K562 (cell line): ENCODE data around the gene RAPGEF5. TPM values are rescaled to one million over a fixed set of nuclear protein-coding genes. Genes with fewer than 3 reads are reported as not detected.

Experiments
- ATAC-seq: fragments of 200-7000 bp; cut with Tn5 transposase; 3 replicates; pipeline ENCODE4 v1.9.1; 2020; ENCODE audit warnings: moderate library complexity
- BruUV-seq: library from RNA; stranded (reverse); fragments of 400-500 nt; replicated peaks from 2 replicates; lab custom pipeline; 2021; lab: Mats Ljungman, UMichigan
- CTCF ChIA-PET: fragments of 300-600 bp; formaldehyde crosslinking; extraction: SDS; loops from one replicate; lab custom pipeline; 2021; ENCODE audit warnings: low intra/inter-chr PET ratio; lab: Yijun Ruan, JAX
- POLR2A ChIA-PET: fragments of 300-600, 350-650 bp; sonication (Branson Sonifier 250); formaldehyde crosslinking; extraction: SDS; loops from one replicate; lab custom pipeline; 2021; ENCODE audit warnings: antibody characterized with exemption, inconsistent platforms; lab: Yijun Ruan, JAX
- DNase-seq, 4 experiments: peaks; one replicate each; pipeline versions ENCODE4 v3.0.0 to v3.0.0-alpha.2; 2011 to 2018; ENCODE audit warnings: low spot score in 3 of 4, mixed read lengths in 3 of 4; ENCODE audit errors: extremely low read depth in 1 of 4
- FAIRE-seq: peaks from 2 replicates; lab custom pipeline; 2011; peaks lifted over from hg19 to GRCh38; lab: Jason Lieb, UNC
- H2AFZ ChIP-seq: 2 replicates; pipeline ENCODE4 v1.6.0; 2011; ENCODE audit warnings: low read depth, low read length, control low read depth, inconsistent platforms
- H3K27ac ChIP-seq: fragments of 200-600 bp; 3 replicates; pipeline ENCODE4 v1.8.0; 2011; ENCODE audit warnings: low read depth, mild to moderate bottlenecking, control low read depth, inconsistent platforms, low read length, moderate library complexity, mixed read lengths; ENCODE audit errors: extremely low read depth
- H3K27me3 ChIP-seq, 2 experiments: fragments of 300-600 bp in 1 of 2; 2 replicates in 1 of 2; 3 replicates in 1 of 2; pipeline versions ENCODE4 v1.6.0 to v1.8.0; 2011; ENCODE audit warnings: inconsistent platforms in 2 of 2, low read length in 2 of 2, mild to moderate bottlenecking in 1 of 2, mixed read lengths in 1 of 2, moderate library complexity in 1 of 2; ENCODE audit not compliant: control insufficient read depth in 2 of 2, insufficient read depth in 2 of 2
- H3K36me3 ChIP-seq: fragments of 300-600 bp; 3 replicates; pipeline ENCODE4 v1.8.0; 2011; ENCODE audit warnings: mild to moderate bottlenecking, low read length, inconsistent platforms; ENCODE audit not compliant: control insufficient read depth, insufficient read depth
- H3K4me1 ChIP-seq, 2 experiments: fragments of 200-600 bp in 1 of 2; replicated peaks in 1 of 2; 2 replicates in 1 of 2; 3 replicates in 1 of 2; pipeline versions ENCODE4 v1.5.1 to v1.8.0; 2011; ENCODE audit warnings: inconsistent platforms in 2 of 2, low read length in 2 of 2, mild to moderate bottlenecking in 1 of 2, mixed read lengths in 1 of 2, moderate library complexity in 1 of 2; ENCODE audit not compliant: control insufficient read depth in 2 of 2, insufficient read depth in 2 of 2
- H3K4me2 ChIP-seq: 2 replicates; pipeline ENCODE4 v1.6.1; 2011; ENCODE audit warnings: low read length, control low read depth, inconsistent platforms, mixed read lengths; ENCODE audit not compliant: insufficient read depth
- H3K4me3 ChIP-seq: fragments of 200-600 bp; sonication (generic), shearing (Covaris generic); 2 replicates; pipeline ENCODE4 v1.5.1; 2016; ENCODE audit warnings: control low read depth, inconsistent platforms
- H3K79me2 ChIP-seq: fragments of 200-600 bp; 3 replicates; pipeline ENCODE4 v1.8.0; 2011; ENCODE audit warnings: low read length, inconsistent platforms; ENCODE audit not compliant: control insufficient read depth, insufficient read depth
- H3K9ac ChIP-seq, 2 experiments: 2 replicates each; pipeline versions ENCODE4 v1.6.0 to v1.6.1; 2011; ENCODE audit warnings: low read depth in 2 of 2, low read length in 2 of 2, control low read depth in 1 of 2, inconsistent platforms in 1 of 2, mild to moderate bottlenecking in 1 of 2, mixed read lengths in 1 of 2; ENCODE audit not compliant: insufficient read depth in 1 of 2
- H3K9me1 ChIP-seq: one replicate; pipeline ENCODE4 v1.6.0; 2011; ENCODE audit warnings: inconsistent platforms, mild to moderate bottlenecking, low read length, moderate library complexity; ENCODE audit not compliant: control insufficient read depth, insufficient read depth
- H3K9me3 ChIP-seq: replicated peaks from 2 replicates; pipeline ENCODE4 v1.5.1; 2011; ENCODE audit warnings: low read depth, low read length, inconsistent platforms; ENCODE audit not compliant: control insufficient read depth, insufficient read depth
- H4K20me1 ChIP-seq: replicated peaks from 2 replicates; pipeline ENCODE4 v1.6.1; 2011; ENCODE audit warnings: low read length, inconsistent platforms, mixed read lengths; ENCODE audit not compliant: control insufficient read depth, insufficient read depth
- ATF1 ChIP-seq, 2 experiments: fragments of 450-650 bp in 1 of 2; IDR thresholded peaks; 2 replicates each; pipeline ENCODE4 v1.6.1; 2016; ENCODE audit warnings: missing compliant biosample characterization in 1 of 2, missing genetic modification characterization in 1 of 2
- HOXB6 ChIP-seq: fragments of 250-450 bp; sonication (Bioruptor Pico); IDR thresholded peaks from 2 replicates; pipeline ENCODE4 v1.5.1; 2022; ENCODE audit warnings: mild to moderate bottlenecking, borderline replicate concordance
- NUFIP1 ChIP-seq: fragments of 450-650 bp; IDR thresholded peaks from 2 replicates; pipeline ENCODE4 v1.6.1; 2018; ENCODE audit not compliant: partially characterized antibody
- PRPF4 ChIP-seq: fragments of 200-400 bp; formaldehyde crosslinking; IDR thresholded peaks from one replicate; pipeline ENCODE4 v1.6.1; 2017; ENCODE audit warnings: low read length, low read depth, mild to moderate bottlenecking; ENCODE audit not compliant: insufficient read depth, poor library complexity, severe bottlenecking
- TCF3 ChIP-seq: sonication (generic); formaldehyde crosslinking; IDR thresholded peaks from 2 replicates; pipeline ENCODE4 v1.4.0; 2020; ENCODE audit warnings: mild to moderate bottlenecking, missing genetic modification reagents
- ZBTB1 ChIP-seq: sonication (generic); formaldehyde crosslinking; IDR thresholded peaks from 2 replicates; pipeline ENCODE4 v1.8.1; 2023; ENCODE audit warnings: missing genetic modification reagents, low read depth, mild to moderate bottlenecking, borderline replicate concordance
- WGBS: fragments of 100-300 bp; shearing (Covaris generic); methylation state at CpG from one replicate; pipeline ENCODE4 v1.1.6; 2016; ENCODE audit warnings: low coverage, mixed read lengths; ENCODE audit not compliant: insufficient coverage; ENCODE audit errors: missing lambda C conversion rate; 5-methylcytosine and 5-hydroxymethylcytosine counted together
- in situ Hi-C: fragments of 300-500 bp; cut with MboI; formaldehyde crosslinking; loops from 4 replicates; pipeline ENCODE4 v1.15.0; 2018; ENCODE audit warnings: inconsistent platforms, mixed read lengths
- intact Hi-C: fragments of 100-400 bp; cut with micrococcal nuclease; formaldehyde crosslinking; loops from 2 replicates; pipeline ENCODE4 v1.14.2; 2022
- polyA plus RNA-seq, 8 experiments: library from polyadenylated mRNA; depleted of rRNA in 4 of 8; stranded (reverse) in 5 of 8; unstranded in 3 of 8; fragments of >200 nt; fragmentation: Nextera tagmentation in 2 of 8; fragmentation: Illumina TruSeq in 1 of 8; extraction: Ambion mirVana in 2 of 8; extraction: Trizol in 1 of 8; gene quantifications; 2 replicates each; pipeline versions ENCODE4 v1.2.1 to v1.2.3, GENCODE V29; 2011 to 2014; ENCODE audit warnings: inconsistent platforms in 1 of 8, missing spikeins in 1 of 8
- total RNA-seq, 7 experiments: library from RNA; depleted of rRNA in 6 of 7; stranded (reverse); fragments of >200 nt in 6 of 7; fragmentation: Illumina TruSeq in 2 of 7; extraction: Trizol in 2 of 7; gene quantifications; 2 replicates each; pipeline versions ENCODE4 v1.2.1 to v1.2.3, GENCODE V29; 2011 to 2021; ENCODE audit warnings: low replicate concordance in 1 of 7
- TF ChIP-seq, protein P1 (sequence below): fragments of 250-450 bp; sonication (Bioruptor Pico); IDR thresholded peaks from 2 replicates; pipeline ENCODE4 v1.4.0; 2020; ENCODE audit warnings: borderline replicate concordance
- TF ChIP-seq, protein P2 (sequence below): fragments of 200-800 bp; sonication (Bioruptor generic); IDR thresholded peaks from 2 replicates; pipeline ENCODE4 v1.6.1; 2017; ENCODE audit warnings: missing genetic modification characterization, missing compliant biosample characterization

The RAPGEF5 gene
- total and polyA plus RNA-seq, 9 of the 15 experiments (the other 6 are each of a cell fraction or from before 2014, with no cell fraction given) = 0.39 to 2.0 (median 1.1) TPM

DNA sequence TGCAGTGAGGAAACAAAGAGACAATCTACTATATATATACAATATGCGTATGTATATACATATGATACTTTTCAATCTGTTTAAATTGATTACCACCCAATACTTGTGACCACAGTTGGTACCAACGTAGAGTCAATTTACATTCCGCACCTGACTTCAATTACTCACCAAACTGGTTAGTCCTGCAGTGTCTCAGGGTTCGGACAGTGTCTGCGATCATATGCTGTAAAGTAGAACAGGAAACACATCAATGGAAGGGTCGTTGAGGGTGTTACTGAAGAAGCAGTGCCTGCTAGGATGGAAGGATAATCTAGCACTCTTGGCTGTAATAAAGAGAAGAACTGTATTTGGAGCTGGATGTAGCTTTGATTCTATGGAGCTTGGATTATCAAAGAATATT is 231.5 kb downstream of the RAPGEF5 start:
- Histone ChIP-seq H3K4me1 (peaks cover 3 to 22% of the 10 kb centered on the region in 2 experiments; a peak in 3 of 5 replicates), H3K9ac (no peak overlapping the region), H4K20me1 (no peaks in the 10 kb centered on the region), H2AFZ (no peak overlapping the region), H3K9me1 (no peaks in the 10 kb centered on the region), H3K9me3 (no peaks in the 10 kb centered on the region), H3K4me2 (no peak overlapping the region), H3K4me3 (no peak overlapping the region), H3K36me3 (no peaks in the 10 kb centered on the region), H3K27ac (no peak overlapping the region), H3K79me2 (no peaks in the 10 kb centered on the region), H3K27me3 (no peaks in the 10 kb centered on the region; a peak in 1 of 5 replicates)
- ChIA-PET POLR2A (interaction anchor here (0.6 kb wide), 1 partner anchor 1124 kb away, joined by 3 read pairs; no protein-coding TSS in a partner anchor), CTCF (no interaction called here)
- WGBS = 55% methylated on average over 6 of the region's 6 CpGs
- ATAC-seq = no peak
- intact Hi-C loops = no loop called here
- BruUV-seq = no TSS peak
- in situ Hi-C loops = no loop called here
- TF ChIP-seq, protein P1, sequence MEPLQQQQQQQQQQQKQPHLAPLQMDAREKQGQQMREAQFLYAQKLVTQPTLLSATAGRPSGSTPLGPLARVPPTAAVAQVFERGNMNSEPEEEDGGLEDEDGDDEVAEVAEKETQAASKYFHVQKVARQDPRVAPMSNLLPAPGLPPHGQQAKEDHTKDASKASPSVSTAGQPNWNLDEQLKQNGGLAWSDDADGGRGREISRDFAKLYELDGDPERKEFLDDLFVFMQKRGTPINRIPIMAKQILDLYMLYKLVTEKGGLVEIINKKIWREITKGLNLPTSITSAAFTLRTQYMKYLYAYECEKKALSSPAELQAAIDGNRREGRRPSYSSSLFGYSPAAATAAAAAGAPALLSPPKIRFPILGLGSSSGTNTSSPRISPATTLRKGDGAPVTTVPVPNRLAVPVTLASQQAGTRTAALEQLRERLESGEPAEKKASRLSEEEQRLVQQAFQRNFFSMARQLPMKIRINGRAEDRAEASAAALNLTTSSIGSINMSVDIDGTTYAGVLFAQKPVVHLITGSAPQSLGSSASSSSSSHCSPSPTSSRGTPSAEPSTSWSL (CRISPR knock-in tag) = no peak
- no peak for FAIRE-seq
- DNase-seq = no peak

DNA sequence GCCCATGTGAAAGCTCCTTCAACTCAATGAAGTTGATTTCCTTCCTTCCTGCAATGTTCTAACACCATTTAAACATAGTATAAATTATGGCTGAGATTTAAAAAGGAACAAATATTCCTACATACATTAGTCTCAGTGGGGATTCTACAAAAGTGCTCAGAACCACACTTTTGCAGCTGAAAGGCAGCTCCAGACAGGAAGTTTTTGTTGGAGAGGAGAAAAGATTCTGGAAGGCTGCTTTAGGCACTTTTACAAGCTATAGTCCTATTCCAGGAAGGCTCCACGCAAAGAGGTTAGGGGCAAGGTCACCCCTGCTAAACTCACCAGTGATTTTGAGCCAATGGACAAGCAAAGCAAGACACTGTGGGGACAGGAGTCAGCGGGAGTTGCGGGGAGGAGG is 232.0 kb downstream of the RAPGEF5 start:
- Histone ChIP-seq H3K4me1 (peaks cover 3 to 22% of the 10 kb centered on the region in 2 experiments; a peak in 3 of 5 replicates), H3K9me1 (no peaks in the 10 kb centered on the region), H3K9me3 (no peaks in the 10 kb centered on the region), H3K27me3 (no peaks in the 10 kb centered on the region; a peak in 1 of 5 replicates), H3K4me3 (no peak overlapping the region), H3K9ac (no peak overlapping the region), H2AFZ (no peak overlapping the region), H3K79me2 (no peaks in the 10 kb centered on the region), H4K20me1 (no peaks in the 10 kb centered on the region), H3K36me3 (no peaks in the 10 kb centered on the region), H3K4me2 (no peak overlapping the region), H3K27ac (no peak overlapping the region)
- WGBS = 16% methylated on average over 3 of the region's 3 CpGs
- no peak for TF ChIP-seq NUFIP1
- TF ChIP-seq ATF1 (CRISPR knock-in tag; IDR thresholded peaks at IDR 0.05) = no peak
- no peak for TF ChIP-seq ATF1 (tag; IDR thresholded peaks at IDR 0.05)
- no peak for TF ChIP-seq HOXB6 (CRISPR knock-in tag)
- TF ChIP-seq TCF3 = no peak
- TF ChIP-seq, protein P2, sequence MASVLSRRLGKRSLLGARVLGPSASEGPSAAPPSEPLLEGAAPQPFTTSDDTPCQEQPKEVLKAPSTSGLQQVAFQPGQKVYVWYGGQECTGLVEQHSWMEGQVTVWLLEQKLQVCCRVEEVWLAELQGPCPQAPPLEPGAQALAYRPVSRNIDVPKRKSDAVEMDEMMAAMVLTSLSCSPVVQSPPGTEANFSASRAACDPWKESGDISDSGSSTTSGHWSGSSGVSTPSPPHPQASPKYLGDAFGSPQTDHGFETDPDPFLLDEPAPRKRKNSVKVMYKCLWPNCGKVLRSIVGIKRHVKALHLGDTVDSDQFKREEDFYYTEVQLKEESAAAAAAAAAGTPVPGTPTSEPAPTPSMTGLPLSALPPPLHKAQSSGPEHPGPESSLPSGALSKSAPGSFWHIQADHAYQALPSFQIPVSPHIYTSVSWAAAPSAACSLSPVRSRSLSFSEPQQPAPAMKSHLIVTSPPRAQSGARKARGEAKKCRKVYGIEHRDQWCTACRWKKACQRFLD (CRISPR knock-in tag) = no peak
- TF ChIP-seq PRPF4 = no peak
- no peak for TF ChIP-seq ZBTB1
- no peak for FAIRE-seq
- intact Hi-C loops (loop anchor here (5.0 kb wide), 1 partner anchor 42 kb away; no protein-coding TSS in a partner anchor), in situ Hi-C loops (loop anchor here (25.0 kb wide), 1 partner anchor 612 kb away; the partner anchor contains the start of gene IL6)
- POLR2A ChIA-PET = no interaction called here
- CTCF ChIA-PET = no interaction called here
- no peak for ATAC-seq
- BruUV-seq = no TSS peak
- no peak for DNase-seq
